ENCODE results near the gene KRTAP4-4.
"Not testable (repeated sequence)": the region's sequence is repeated elsewhere in the genome, so short reads cannot be mapped to it uniquely, and the experiment has no call there.

Gene KRTAP4-4

DNA sequence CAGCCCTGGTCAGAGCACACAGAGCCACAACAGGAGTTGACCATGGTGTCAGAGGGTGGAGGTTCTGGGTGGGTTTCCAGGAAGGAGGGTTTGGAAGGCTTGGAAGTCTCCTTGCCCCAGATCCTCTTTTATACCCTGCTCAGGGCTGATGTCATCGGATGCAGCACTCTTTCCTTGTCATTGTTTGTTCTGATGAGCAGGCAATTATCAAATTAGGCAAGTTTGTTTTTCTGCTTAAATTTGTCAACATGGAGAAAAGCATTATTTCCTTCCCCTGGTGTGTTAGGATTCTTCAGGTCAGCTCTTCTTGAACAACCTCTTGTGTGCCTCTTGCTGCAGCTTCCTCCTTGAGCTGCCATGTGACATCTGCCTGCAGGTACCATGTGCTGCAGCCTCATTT, at the start of gene KRTAP4-4:
KRTAP4-4 (minus strand) TSS at position 101 of the 400 bp plus-strand sequence; CDS start at position 44, 57 bp downstream.
- TF ChIP-seq, protein P1, sequence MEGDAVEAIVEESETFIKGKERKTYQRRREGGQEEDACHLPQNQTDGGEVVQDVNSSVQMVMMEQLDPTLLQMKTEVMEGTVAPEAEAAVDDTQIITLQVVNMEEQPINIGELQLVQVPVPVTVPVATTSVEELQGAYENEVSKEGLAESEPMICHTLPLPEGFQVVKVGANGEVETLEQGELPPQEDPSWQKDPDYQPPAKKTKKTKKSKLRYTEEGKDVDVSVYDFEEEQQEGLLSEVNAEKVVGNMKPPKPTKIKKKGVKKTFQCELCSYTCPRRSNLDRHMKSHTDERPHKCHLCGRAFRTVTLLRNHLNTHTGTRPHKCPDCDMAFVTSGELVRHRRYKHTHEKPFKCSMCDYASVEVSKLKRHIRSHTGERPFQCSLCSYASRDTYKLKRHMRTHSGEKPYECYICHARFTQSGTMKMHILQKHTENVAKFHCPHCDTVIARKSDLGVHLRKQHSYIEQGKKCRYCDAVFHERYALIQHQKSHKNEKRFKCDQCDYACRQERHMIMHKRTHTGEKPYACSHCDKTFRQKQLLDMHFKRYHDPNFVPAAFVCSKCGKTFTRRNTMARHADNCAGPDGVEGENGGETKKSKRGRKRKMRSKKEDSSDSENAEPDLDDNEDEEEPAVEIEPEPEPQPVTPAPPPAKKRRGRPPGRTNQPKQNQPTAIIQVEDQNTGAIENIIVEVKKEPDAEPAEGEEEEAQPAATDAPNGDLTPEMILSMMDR (conservative IDR thresholded peaks at IDR 0.05; ENCODE audit: low read depth, low read length): no peak
- H3K4me3 ChIP-seq (ENCODE audit: low read depth, low read length): no peak within 1 kb of the TSS

DNA sequence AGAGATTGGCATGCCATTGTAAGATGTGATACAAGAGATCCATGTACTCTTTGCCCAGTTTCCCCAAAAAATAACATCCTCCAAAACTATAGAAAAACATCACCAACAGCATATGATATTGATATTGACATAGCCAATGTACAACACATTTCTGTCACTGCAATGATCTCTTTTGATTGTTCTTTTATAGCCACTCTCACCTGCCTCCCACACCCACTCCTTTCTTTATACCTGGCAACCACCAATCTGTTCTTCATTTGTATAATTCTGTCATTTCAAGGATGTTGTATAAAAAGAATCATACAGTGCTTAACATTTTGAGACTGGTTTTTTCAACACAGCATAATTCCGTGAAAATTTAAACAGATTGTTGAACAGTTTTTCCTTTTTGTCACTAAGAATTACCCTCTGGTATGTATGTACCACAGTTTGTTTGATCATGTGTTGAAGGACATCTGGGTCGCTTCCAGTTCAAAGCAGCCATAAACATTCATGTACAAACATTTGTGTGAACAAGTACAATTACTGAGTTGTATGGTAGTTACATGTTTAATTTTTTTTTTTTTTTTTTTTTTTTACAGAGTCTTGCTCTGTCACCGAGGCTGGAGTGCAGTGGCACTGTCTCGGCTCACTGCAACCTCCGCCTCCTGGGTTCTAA, 39.0 kb upstream of the KRTAP4-4 start:
- TF ChIP-seq, protein P1 (conservative IDR thresholded peaks at IDR 0.05; ENCODE audit: low read depth, low read length): no peak
- H3K4me3 ChIP-seq (ENCODE audit: low read depth, low read length): no peak overlapping the region
- DNase-seq (ENCODE audit: low read depth): no peak

More for the DNA sequence above, at the start of gene KRTAP4-4:
- no peak for DNase-seq (ENCODE audit: low read depth)

DNA sequence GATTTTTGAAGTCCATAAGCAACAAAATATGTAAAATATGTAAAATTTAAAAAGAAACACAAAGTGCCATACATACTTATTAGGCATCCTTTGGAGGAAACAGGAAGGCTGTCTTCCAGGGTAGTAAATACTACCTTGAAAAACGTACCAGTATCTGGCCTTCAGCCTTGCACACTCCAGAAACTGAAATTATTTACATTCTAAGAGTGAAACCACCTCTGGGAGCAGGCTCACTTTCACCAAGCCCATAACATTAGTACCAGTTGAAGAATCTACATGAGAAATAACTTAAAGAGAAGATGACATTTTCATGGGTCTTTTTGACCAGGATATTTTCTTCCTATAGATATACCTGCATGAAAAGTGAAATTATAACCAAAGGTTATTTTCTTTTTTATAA, 35.5 kb upstream of the KRTAP4-4 start:
- no peak for DNase-seq (ENCODE audit: low read depth)
- TF ChIP-seq, protein P1 (conservative IDR thresholded peaks at IDR 0.05; ENCODE audit: low read depth, low read length): no peak
- H3K4me3 ChIP-seq (ENCODE audit: low read depth, low read length): no peak overlapping the region

DNA sequence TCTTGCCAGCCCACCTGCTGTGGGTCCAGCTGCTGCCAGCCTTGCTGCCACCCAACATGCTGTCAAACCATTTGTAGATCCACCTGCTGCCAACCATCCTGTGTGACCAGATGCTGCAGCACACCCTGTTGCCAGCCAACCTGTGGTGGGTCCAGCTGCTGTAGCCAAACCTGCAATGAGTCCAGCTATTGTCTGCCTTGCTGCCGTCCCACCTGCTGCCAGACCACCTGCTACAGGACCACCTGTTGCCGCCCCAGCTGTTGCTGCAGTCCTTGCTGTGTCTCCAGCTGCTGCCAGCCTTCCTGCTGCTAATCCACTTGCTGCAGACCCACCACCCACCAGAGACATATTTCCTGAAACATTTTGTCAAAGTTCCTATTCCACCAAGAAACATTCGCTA, 29.8 kb upstream of the KRTAP4-4 start:
- DNase-seq (ENCODE audit: low read depth): no peak
- TF ChIP-seq, protein P1 (conservative IDR thresholded peaks at IDR 0.05; ENCODE audit: low read depth, low read length): no peak

DNA sequence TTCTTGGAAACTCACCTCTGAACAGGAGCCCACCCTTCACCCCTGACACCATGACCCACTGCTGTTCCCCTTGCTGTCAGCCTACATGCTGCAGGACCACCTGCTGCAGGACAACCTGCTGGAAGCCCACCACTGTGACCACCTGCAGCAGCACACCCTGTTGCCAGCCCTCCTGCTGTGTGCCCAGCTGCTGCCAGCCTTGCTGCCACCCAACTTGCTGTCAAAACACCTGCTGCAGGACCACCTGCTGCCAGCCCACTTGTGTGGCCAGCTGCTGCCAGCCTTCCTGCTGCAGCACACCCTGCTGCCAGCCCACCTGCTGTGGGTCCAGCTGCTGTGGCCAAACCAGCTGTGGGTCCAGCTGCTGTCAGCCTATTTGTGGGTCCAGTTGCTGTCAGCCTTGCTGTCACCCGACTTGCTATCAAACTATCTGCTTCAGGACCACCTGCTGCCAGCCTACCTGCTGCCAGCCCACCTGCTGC, 29.3 kb upstream of the KRTAP4-4 start, which contains the start of gene KRTAP9-1:
KRTAP9-1 (plus strand) TSS at position 51 of the 482 bp plus-strand sequence; CDS start at position 51, 0 bp downstream.
- not testable (repeated sequence) for H3K4me3 ChIP-seq (ENCODE audit: low read depth, low read length); DNase-seq (ENCODE audit: low read depth)

More for the DNA sequence above, 29.8 kb upstream of the KRTAP4-4 start:
- H3K4me3 ChIP-seq (ENCODE audit: low read depth, low read length): no peak overlapping the region

DNA sequence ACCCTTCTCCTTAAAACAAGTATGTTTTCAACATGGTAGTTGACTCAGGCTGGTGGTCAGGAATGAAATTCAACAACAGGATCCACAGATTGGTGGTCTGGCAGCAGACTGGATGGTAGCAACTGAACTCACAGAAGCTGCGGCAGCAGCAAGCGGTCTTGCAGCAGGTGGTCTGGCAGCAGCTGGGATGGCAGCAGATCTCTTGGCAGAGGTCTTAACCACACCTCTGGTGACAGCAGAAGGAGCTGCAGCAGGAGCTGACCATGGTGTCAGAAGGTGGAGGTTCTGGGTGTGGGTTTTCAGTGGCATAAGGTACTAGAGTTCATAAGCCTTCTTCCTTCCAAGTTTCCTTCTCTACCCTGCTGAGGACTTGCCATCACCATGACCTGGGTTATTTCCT, 26.3 kb upstream of the KRTAP4-4 start:
- TF ChIP-seq, protein P1 (conservative IDR thresholded peaks at IDR 0.05; ENCODE audit: low read depth, low read length): no peak
- no peak overlapping the region for H3K4me3 ChIP-seq (ENCODE audit: low read depth, low read length)
- DNase-seq (ENCODE audit: low read depth): no peak

DNA sequence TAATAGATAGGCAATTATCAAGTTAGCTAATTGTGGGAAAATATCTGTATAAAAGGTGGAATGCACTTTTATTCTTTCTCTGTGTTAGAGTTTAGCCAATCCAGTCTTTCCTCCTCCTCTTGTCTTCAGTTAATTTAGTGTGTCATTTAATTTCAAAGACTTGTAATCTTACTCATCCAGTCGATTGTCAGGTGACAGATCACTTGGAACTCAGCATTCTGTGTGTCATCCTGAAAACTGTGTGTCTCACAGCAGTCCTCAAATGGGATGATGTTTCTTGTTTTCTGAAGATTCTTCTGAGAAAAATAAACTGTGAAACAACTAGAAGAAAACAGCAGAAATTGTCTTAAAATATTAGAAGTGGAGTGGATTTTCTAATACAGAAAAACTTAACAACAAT, 24.5 kb upstream of the KRTAP4-4 start:
- no peak for DNase-seq (ENCODE audit: low read depth)
- TF ChIP-seq, protein P1 (conservative IDR thresholded peaks at IDR 0.05; ENCODE audit: low read depth, low read length): no peak
- H3K4me3 ChIP-seq (ENCODE audit: low read depth, low read length): no peak overlapping the region
